GM19463 (cell line): ENCODE data around the gene TAF4B.
"Not testable (repeated sequence)": the region's sequence is repeated elsewhere in the genome, so short reads cannot be mapped to it uniquely, and the experiment has no call there.

Experiments
- ATAC-seq: cut with Tn5 transposase; IDR thresholded peaks from one replicate; pipeline ENCODE4 v1.9.1; 2021; ENCODE audit warnings: mild to moderate bottlenecking, moderate library complexity; ENCODE audit not compliant: unreplicated experiment

TAF4B gene

GRCh38 chr18:26237363-26237762 is 11.1 kb downstream of the TAF4B start:
- not testable (repeated sequence) for ATAC-seq

GRCh38 chr18:26238718-26239117 is 12.5 kb downstream of the TAF4B start:
- ATAC-seq = not testable (repeated sequence)

- not testable (repeated sequence) for ATAC-seq
Measured at GRCh38 chr18:26242392-26242791, 16.1 kb downstream of the TAF4B start.

- ATAC-seq = not testable (repeated sequence)
Measured at GRCh38 chr18:26245434-26245833, 19.2 kb downstream of the TAF4B start.

- ATAC-seq = no peak
Measured at GRCh38 chr18:26252411-26252810, 26.2 kb downstream of the TAF4B start.

- not testable (repeated sequence) for ATAC-seq
Measured at GRCh38 chr18:26254808-26255207, 28.6 kb downstream of the TAF4B start.

GRCh38 chr18:26255695-26256622 is 29.7 kb downstream of the TAF4B start:
- ATAC-seq = peak; percentile 43

GRCh38 chr18:26258711-26259110 is 32.5 kb downstream of the TAF4B start:
- no peak for ATAC-seq

GRCh38 chr18:26259416-26259815 is 33.2 kb downstream of the TAF4B start:
- ATAC-seq = not testable (repeated sequence)

- no peak for ATAC-seq
Measured at GRCh38 chr18:26262156-26262555, 35.9 kb downstream of the TAF4B start.

- no peak for ATAC-seq
Measured at GRCh38 chr18:26267357-26267930, 41.2 kb downstream of the TAF4B start.

- ATAC-seq = no peak
Measured at GRCh38 chr18:26268454-26268853, 42.2 kb downstream of the TAF4B start.

GRCh38 chr18:26271917-26272549 is 45.8 kb downstream of the TAF4B start:
- no peak for ATAC-seq

- ATAC-seq = no peak
Measured at GRCh38 chr18:26277374-26277773, 51.1 kb downstream of the TAF4B start.

- no peak for ATAC-seq
Measured at GRCh38 chr18:26279428-26279827, 53.2 kb downstream of the TAF4B start.

GRCh38 chr18:26286008-26286407 is 59.8 kb downstream of the TAF4B start:
- no peak for ATAC-seq

- no peak for ATAC-seq
Measured at GRCh38 chr18:26287644-26288043, 61.4 kb downstream of the TAF4B start.

- ATAC-seq = no peak
Measured at GRCh38 chr18:26290385-26290784, 64.1 kb downstream of the TAF4B start.

- no peak for ATAC-seq
Measured at GRCh38 chr18:26293982-26294381, 67.7 kb downstream of the TAF4B start.

GRCh38 chr18:26298107-26298506 is 71.9 kb downstream of the TAF4B start:
- no peak for ATAC-seq

- ATAC-seq = no peak
Measured at GRCh38 chr18:26301681-26302080, 75.4 kb downstream of the TAF4B start.

GRCh38 chr18:26303222-26303621 is 77.0 kb downstream of the TAF4B start:
- ATAC-seq = not testable (repeated sequence)
